Duodenal mucosa (tissue), 2 donors: ENCODE data around the gene CXCR6.
A peak's percentile ranks its signal among the peaks of the same experiment; 100 is the strongest.

Experiments
- H3K27ac ChIP-seq: one replicate; pipeline ENCODE4 v1.7.0; 2013; ENCODE audit warnings: low read depth, low read length
- H3K27me3 ChIP-seq, 2 donors: one replicate each; pipeline ENCODE4 v1.7.0; 2013; ENCODE audit warnings: low read length in 2 of 2, control low read depth in 1 of 2; ENCODE audit not compliant: insufficient read depth in 2 of 2, control insufficient read depth in 1 of 2
- H3K36me3 ChIP-seq, 2 donors: one replicate each; pipeline ENCODE4 v1.7.0; 2013; ENCODE audit warnings: low read length in 2 of 2, control low read depth in 1 of 2; ENCODE audit not compliant: insufficient read depth in 2 of 2, control insufficient read depth in 1 of 2
- H3K4me1 ChIP-seq, 2 donors: one replicate each; pipeline ENCODE4 v1.7.0; 2013; ENCODE audit warnings: low read length in 2 of 2, control low read depth in 1 of 2; ENCODE audit not compliant: insufficient read depth in 2 of 2, control insufficient read depth in 1 of 2
- H3K4me3 ChIP-seq, 2 donors: one replicate each; pipeline ENCODE4 v1.7.0; 2013; ENCODE audit warnings: low read length in 2 of 2, low read depth in 1 of 2
- H3K9ac ChIP-seq, 2 donors: one replicate each; pipeline ENCODE4 v1.7.0; 2013; ENCODE audit warnings: low read length in 2 of 2, low read depth in 1 of 2
- H3K9me3 ChIP-seq, 2 donors: one replicate each; pipeline ENCODE4 v1.7.0; 2013; ENCODE audit warnings: low read length in 2 of 2, control low read depth in 1 of 2; ENCODE audit not compliant: control insufficient read depth in 1 of 2

Gene CXCR6

DNA sequence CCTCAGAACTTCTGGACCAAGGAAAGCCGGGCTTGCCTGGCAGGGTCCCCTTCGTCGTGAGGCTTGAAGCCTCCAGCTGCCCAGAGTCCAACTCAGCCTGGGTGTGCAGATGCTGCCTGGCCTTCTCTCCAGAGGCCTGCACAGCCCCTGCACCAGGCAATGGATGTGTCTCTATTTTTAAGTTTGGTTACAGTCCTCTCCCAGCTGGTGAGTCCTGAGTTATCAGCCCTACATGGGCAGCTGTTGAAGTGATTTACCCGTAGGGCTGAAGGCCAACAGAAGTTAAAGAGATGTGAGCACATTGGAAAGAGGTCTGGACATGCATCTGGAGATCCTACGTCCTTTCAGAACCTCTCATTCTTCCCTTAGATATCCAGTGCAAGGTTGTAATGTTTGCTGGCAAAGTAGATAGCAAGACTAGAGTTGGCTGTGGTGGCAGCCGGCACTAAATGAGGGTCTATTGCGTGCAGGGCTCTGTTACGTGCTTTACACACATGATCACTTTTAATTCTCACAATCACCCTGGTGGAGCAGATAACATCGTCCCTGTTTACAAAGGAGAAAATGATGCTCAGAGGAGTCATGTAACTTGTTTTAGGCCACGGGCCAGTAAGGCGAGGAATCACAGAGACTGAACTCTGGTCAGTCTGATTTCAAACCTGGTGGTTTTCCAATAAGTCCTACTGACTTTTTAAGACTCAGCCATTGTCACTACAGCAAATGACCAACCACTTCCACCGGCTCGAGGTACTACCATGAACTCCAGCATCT lies 42.5 kb downstream of the CXCR6 start:
- Histone ChIP-seq H3K27ac (peak overlapping the region; percentile 10), H3K27me3 (no peaks in the 10 kb centered on the region), H3K4me3 (no peak overlapping the region), H3K9me3 (no peaks in the 10 kb centered on the region), H3K9ac (no peak overlapping the region), H3K4me1 (peaks cover 55 to 60% of the 10 kb centered on the region in 2 donors), H3K36me3 (peaks cover 22 to 36% of the 10 kb centered on the region in 2 donors)

DNA sequence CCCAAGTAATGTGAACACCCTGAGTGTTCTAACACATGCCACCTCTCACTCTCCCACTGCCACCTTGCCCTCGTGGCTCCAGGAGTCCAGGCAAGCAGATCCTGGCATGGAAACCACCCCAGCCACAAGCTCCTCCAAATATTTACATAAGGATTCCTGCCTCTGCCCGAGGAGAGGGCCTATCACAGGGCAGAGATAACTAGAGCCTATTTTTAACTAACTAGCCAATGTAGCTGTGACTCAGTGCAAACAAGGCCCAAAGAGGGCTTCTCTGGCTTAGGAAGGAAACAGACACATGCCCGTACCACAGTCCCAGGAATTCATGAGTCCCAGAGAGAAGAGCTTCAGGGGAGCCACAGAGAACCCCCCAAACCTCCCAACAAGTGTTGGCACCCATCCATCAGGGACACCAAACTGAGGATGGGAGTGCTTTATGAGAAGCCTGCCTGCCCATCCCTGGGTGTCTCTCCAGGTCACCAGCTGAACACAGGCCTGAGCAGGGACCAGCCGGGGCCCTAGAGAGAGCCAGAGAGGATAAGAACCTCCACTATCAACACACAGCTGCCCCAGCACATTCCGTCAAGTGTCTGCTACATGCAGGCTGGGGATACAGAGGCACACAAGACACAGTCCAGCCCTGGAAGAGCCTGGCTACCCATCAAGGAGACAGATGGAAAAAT lies 43.2 kb downstream of the CXCR6 start:
- Histone ChIP-seq H3K4me3 (no peak overlapping the region), H3K9me3 (no peaks in the 10 kb centered on the region), H3K27me3 (no peaks in the 10 kb centered on the region), H3K36me3 (peaks cover 15 to 29% of the 10 kb centered on the region in 2 donors), H3K4me1 (peaks cover 53 to 55% of the 10 kb centered on the region in 2 donors), H3K9ac (peak overlapping the region; percentile 1 to 51), H3K27ac (peak overlapping the region; percentile 38)

DNA sequence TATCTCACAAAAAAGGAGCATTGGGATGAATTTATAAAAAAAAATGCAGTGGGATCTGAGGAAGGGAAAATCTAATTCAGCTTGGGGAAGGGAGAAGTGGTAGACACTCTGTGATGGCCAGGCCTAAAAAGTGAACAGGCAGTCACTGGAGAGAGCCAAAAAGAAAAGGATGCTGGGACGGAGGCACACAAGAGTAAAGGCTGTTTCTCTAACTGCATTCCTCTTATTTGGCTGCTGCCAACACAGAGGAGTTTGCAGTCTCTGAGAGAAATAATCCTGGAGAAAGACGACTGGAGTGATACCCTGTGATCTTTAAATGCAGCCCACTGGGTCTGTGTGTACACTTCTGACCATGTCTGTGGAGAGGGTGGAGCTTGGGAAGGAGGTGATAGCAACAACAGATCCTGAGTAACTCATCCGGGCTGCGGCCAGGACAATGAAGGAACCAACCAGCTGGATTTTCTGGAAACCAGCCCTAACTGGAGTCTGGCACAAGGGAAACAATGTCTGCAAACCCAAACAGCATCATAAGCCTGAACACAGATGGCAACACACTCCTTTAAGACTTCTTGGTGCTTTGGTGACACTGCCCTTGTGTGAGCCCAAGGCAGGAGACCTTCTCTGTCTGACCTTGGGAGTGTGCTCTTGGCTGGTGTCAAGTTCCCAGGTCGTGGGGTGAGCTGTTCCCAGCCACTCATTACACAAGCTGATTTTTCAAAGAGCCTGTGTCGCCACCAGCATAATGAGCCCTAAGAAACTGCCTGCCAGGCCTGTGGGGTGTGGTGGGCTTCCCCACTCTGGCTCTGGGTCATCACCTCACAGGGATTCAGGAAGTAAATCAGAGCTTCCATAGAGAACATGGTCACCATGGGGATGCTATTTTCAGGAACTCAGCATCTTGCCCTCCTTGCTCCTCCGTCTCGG lies 44.4 kb downstream of the CXCR6 start:
- Histone ChIP-seq H3K36me3 (peaks cover 8 to 18% of the 10 kb centered on the region in 2 donors), H3K9ac (no peak overlapping the region), H3K4me1 (peaks cover 60 to 63% of the 10 kb centered on the region in 2 donors), H3K27me3 (no peaks in the 10 kb centered on the region), H3K4me3 (no peak overlapping the region), H3K27ac (peak overlapping the region; percentile 26), H3K9me3 (no peaks in the 10 kb centered on the region)

DNA sequence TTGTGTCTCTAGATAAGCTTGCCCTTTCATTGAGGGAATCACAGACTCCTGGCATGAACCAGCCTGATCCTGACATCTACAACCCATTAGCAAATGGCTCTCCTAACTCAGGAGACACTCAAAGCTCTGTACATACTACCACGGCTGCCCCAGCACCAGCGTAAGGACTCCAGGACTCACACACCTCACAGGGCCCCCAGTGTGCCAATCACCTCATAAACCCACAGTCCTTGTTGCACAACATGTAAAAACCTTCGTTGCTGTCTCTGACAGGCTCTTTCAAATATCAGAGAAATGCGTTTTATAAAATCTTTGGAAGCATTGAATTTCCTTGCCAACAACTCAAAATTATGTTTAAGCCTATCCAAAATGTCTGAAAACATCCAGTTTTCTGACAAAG lies 45.1 kb downstream of the CXCR6 start:
- no peaks in the 10 kb centered on the region for H3K9me3 ChIP-seq
- no peak overlapping the region for H3K4me3 ChIP-seq
- H3K9ac ChIP-seq = no peak overlapping the region
- no peaks in the 10 kb centered on the region for H3K27me3 ChIP-seq
- H3K36me3 ChIP-seq = peaks cover under 1 to 10% of the 10 kb centered on the region in 2 donors
- peaks cover 63 to 68% of the 10 kb centered on the region in 2 donors for H3K4me1 ChIP-seq
- no peak overlapping the region for H3K27ac ChIP-seq

DNA sequence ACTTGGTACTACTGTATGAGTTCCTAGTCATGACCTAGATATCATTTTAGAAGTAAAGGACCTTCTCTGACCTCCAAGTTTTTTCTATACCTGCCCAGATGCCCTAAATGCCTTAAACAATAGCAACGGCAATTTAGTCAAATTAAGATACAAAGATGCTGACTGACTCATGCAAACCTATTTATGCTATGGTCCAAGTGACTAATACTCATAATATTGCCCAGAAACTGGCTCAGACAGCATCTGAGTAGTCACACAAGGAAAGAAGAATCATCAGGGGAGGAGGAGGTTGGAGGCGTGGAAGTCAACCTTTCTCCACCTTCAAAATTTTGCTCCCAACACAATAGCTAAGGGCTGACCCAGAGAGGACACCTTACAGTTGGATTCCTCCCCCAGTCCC lies 45.5 kb downstream of the CXCR6 start:
- H3K36me3 ChIP-seq = peaks cover 0 to 7% of the 10 kb centered on the region in 2 donors
- H3K4me3 ChIP-seq = no peak overlapping the region
- peaks cover 66 to 72% of the 10 kb centered on the region in 2 donors for H3K4me1 ChIP-seq
- no peak overlapping the region for H3K27ac ChIP-seq
- H3K9ac ChIP-seq = no peak overlapping the region
- no peaks in the 10 kb centered on the region for H3K27me3 ChIP-seq
- no peaks in the 10 kb centered on the region for H3K9me3 ChIP-seq

DNA sequence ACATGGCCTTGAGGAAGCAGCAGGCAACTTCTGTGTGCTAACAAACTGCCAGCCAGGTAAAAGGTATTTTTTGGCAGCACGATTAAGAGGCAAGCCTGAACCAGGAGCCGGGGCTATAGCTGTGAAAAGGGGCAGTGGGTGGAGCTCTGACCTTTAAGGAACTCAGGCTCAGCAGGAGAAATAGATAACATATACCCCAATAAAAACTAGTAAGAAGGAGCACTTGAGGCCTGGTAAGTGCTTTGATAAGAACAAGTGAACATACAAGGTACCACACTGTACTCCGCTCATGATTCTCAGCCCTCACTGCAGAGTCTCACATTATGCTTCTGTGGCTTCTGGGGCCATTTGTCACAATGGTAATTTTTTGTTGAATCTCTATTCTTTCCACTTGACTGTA lies 46.9 kb downstream of the CXCR6 start:
- no peak overlapping the region for H3K9ac ChIP-seq

DNA sequence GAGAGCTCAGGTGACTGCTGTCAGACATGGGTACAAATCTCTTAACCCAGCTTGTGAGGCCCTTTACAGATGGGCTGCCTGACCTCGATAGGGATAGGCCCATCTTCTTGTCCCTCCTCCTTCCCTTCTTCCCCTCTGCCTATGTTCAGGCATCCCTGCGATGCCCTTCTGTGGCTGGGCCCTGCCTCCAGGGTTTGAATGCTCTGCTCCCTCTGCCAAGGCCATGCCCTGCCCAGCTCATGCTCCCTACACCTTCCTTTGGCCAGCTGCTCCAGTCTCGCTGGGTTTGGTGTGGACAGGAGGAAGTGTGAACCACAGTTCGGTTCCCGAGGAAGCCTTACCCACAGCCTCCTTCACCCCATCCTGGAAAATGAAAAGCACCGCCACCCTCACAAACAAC lies 48.1 kb downstream of the CXCR6 start:
- H3K9ac ChIP-seq = no peak overlapping the region
- H3K4me3 ChIP-seq = no peak overlapping the region
- no peaks in the 10 kb centered on the region for H3K9me3 ChIP-seq
- peaks cover 52 to 63% of the 10 kb centered on the region in 2 donors for H3K4me1 ChIP-seq
- no peaks in the 10 kb centered on the region for H3K36me3 ChIP-seq
- H3K27me3 ChIP-seq = no peaks in the 10 kb centered on the region
- H3K27ac ChIP-seq = no peak overlapping the region

More for the DNA sequence above, 46.9 kb downstream of the CXCR6 start:
- Histone ChIP-seq H3K27ac (no peak overlapping the region), H3K27me3 (no peaks in the 10 kb centered on the region), H3K9me3 (no peaks in the 10 kb centered on the region), H3K4me1 (peaks cover 59 to 70% of the 10 kb centered on the region in 2 donors), H3K36me3 (no peaks in the 10 kb centered on the region), H3K4me3 (no peak overlapping the region)

DNA sequence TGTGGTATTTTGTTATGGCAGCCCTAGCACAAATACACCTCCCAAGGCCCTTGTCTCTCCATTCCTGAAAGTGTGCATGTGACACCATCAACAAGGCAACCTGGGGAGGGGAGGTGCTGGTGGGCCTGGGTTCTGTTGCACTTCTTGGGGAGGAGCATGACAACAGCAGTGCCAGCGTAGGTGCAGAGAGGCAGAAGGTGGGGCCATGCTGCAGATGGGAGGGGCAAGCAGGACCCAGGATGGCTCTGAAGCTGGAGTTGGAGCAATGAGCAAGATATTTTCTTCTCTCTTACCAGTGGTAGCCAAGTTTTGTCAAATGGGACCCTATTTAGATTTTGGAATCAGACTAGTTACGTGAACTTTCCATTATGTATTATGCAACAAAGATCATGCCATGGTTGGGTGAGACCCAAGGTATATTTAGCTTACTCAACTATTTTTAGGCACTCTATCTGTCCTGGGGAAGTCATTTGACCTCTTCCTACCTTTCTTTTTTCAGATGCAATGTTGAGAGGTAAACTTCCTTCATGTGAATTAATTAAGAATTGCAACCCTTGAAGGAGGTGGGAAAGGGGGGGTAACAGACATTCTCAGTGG lies 49.0 kb downstream of the CXCR6 start:
- Histone ChIP-seq H3K9ac (no peak overlapping the region), H3K9me3 (no peaks in the 10 kb centered on the region), H3K4me1 (peaks cover 45 to 55% of the 10 kb centered on the region in 2 donors), H3K36me3 (no peaks in the 10 kb centered on the region), H3K4me3 (no peak overlapping the region), H3K27me3 (no peaks in the 10 kb centered on the region), H3K27ac (no peak overlapping the region)

DNA sequence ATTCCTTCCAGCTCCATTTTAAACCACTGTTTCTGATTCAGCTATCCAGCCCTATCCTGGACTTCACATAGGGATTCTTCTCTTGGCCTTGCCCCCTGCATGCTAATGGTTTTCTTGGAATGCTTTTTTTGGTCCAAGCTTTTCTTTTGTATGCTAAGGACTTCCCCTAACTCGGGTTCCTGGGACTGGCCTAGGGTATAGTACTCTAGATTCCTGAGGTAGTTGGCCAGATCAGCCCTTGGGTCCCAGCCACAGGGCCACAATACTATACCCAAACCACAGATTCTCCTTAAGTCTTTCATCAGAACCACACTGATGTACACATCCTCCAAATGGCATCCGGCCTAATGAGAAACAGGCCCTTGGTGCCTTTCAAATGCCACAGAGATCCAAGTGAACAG lies 49.6 kb downstream of the CXCR6 start:
- Histone ChIP-seq H3K9ac (no peak overlapping the region), H3K27me3 (no peaks in the 10 kb centered on the region)

More for the DNA sequence above, 49.6 kb downstream of the CXCR6 start:
- Histone ChIP-seq H3K36me3 (no peaks in the 10 kb centered on the region), H3K27ac (no peak overlapping the region), H3K4me1 (peaks cover 39 to 49% of the 10 kb centered on the region in 2 donors), H3K9me3 (no peaks in the 10 kb centered on the region), H3K4me3 (no peak overlapping the region)
